ENCODE results near the gene EVA1C. TPM values are rescaled to one million over a fixed set of nuclear protein-coding genes. Genes with fewer than 3 reads are reported as not detected.

Gene EVA1C
- total and polyA plus RNA-seq, 2 donors = 5.0 to 26.2 TPM

- Histone ChIP-seq H3K4me3 (ENCODE audit: low read length in 2 of 2) (no peak overlapping the region), H3K27me3 (ENCODE audit: control insufficient read depth in 2 of 2, insufficient read depth in 1 of 2, low read length in 1 of 2) (no peaks in the 10 kb centered on the region), H3K27ac (ENCODE audit: low read depth in 1 of 2, low read length in 1 of 2) (peak overlapping the region in 1 of 2 donors; percentile 74), H3K36me3 (ENCODE audit: control insufficient read depth in 2 of 2, insufficient read depth in 2 of 2, low read length in 1 of 2) (peaks cover 0 to 7% of the 10 kb centered on the region in 2 donors), H3K9me3 (ENCODE audit: control insufficient read depth in 2 of 2, insufficient read depth in 1 of 2, low read length in 1 of 2) (peaks cover 0 to 4% of the 10 kb centered on the region in 2 donors), H3K4me1 (ENCODE audit: control insufficient read depth in 2 of 2, insufficient read depth in 2 of 2, low read length in 2 of 2) (peaks cover 8 to 13% of the 10 kb centered on the region in 2 donors)
- DNase-seq (ENCODE audit: low read depth in 6 of 9, low spot score in 9 of 9) = peak in 5 of 9 donors; percentile 30 to 69 (median 37)
- WGBS = 76% methylated on average over 5 of the region's 5 CpGs
Measured at GRCh38 chr21:32562426-32562825, 149.9 kb downstream of the EVA1C start.

GRCh38 chr21:32562915-32563314 lies 150.4 kb downstream of the EVA1C start:
- 97% methylated on average over 2 of the region's 2 CpGs for WGBS
- Histone ChIP-seq H3K4me1 (ENCODE audit: control insufficient read depth in 2 of 2, insufficient read depth in 2 of 2, low read length in 2 of 2) (peaks cover 9 to 13% of the 10 kb centered on the region in 2 donors), H3K36me3 (ENCODE audit: control insufficient read depth in 2 of 2, insufficient read depth in 2 of 2, low read length in 1 of 2) (peaks cover 0 to 9% of the 10 kb centered on the region in 2 donors), H3K4me3 (ENCODE audit: low read length in 2 of 2) (no peak overlapping the region), H3K27ac (ENCODE audit: low read depth in 1 of 2, low read length in 1 of 2) (peak overlapping the region in 1 of 2 donors; percentile 74), H3K9me3 (ENCODE audit: control insufficient read depth in 2 of 2, insufficient read depth in 1 of 2, low read length in 1 of 2) (peaks cover 0 to 4% of the 10 kb centered on the region in 2 donors), H3K27me3 (ENCODE audit: control insufficient read depth in 2 of 2, insufficient read depth in 1 of 2, low read length in 1 of 2) (no peaks in the 10 kb centered on the region)
- no peak for DNase-seq (ENCODE audit: low read depth in 6 of 9, low spot score in 9 of 9)

Other genes with a start within 250 kb of the EVA1C start
- 16.5 TPM for gene MIS18A, start 133.7 kb upstream of the EVA1C start, total RNA-seq
- gene MIS18A, start 133.7 kb upstream of the EVA1C start, polyA plus RNA-seq = 12.5 TPM
- gene MRAP, start 113.9 kb upstream of the EVA1C start, total RNA-seq = not detected
- gene MRAP, start 113.9 kb upstream of the EVA1C start, polyA plus RNA-seq = 0.09 TPM
- 4.7 TPM for gene URB1, start 19.7 kb upstream of the EVA1C start, total RNA-seq
- 4.2 TPM for gene URB1, start 19.7 kb upstream of the EVA1C start, polyA plus RNA-seq
- 1.0 TPM for gene TCP10L, start 172.8 kb downstream of the EVA1C start, total RNA-seq
- gene TCP10L, start 172.8 kb downstream of the EVA1C start, polyA plus RNA-seq = 2.5 TPM
- gene CFAP298, start 199.7 kb downstream of the EVA1C start, total RNA-seq = 44.6 TPM
- gene CFAP298, start 199.7 kb downstream of the EVA1C start, polyA plus RNA-seq = 43.5 TPM